GM18870 (cell line): ENCODE results near the gene RAB40C.
A peak's percentile ranks its signal among the peaks of the same experiment; 100 is the strongest.

ENCODE experiments used
- ATAC-seq: cut with Tn5 transposase; IDR thresholded peaks from one replicate; pipeline ENCODE4 v1.9.1; 2021; ENCODE audit warnings: moderate library complexity; ENCODE audit not compliant: unreplicated experiment

Gene RAB40C, protein sequence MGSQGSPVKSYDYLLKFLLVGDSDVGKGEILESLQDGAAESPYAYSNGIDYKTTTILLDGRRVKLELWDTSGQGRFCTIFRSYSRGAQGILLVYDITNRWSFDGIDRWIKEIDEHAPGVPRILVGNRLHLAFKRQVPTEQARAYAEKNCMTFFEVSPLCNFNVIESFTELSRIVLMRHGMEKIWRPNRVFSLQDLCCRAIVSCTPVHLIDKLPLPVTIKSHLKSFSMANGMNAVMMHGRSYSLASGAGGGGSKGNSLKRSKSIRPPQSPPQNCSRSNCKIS

DNA sequence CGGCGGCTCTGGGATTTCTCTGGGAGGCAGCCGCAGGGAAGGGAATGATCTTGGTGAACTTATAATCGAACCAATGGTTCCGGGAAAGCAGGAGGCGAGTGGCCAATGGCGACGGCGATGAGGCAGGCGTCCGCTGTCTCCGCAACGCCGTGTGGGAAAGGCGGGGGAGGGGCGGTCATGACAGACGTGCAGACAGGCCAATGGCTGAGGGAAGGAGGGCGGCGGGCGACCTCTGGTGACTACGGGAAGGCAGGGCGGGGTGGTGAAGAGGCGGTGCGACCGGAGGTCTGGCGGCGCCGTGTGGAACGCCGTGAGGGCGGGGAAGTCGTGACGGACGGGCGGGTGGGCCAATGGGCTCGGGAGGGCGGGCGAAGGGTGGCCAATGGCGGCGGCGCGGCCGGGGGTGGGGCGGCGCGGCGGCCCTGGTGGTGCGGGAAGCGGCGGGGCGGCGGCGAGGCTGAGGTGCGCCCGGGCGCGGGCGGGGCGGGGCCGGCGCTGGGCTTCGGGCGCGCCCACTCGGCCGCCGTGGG, at the start of gene RAB40C:
RAB40C (plus strand) TSS at position 409 of the 530 bp plus-strand sequence. CDS start 226 bp downstream, outside the sequence.
- ATAC-seq = peak; percentile 63

DNA sequence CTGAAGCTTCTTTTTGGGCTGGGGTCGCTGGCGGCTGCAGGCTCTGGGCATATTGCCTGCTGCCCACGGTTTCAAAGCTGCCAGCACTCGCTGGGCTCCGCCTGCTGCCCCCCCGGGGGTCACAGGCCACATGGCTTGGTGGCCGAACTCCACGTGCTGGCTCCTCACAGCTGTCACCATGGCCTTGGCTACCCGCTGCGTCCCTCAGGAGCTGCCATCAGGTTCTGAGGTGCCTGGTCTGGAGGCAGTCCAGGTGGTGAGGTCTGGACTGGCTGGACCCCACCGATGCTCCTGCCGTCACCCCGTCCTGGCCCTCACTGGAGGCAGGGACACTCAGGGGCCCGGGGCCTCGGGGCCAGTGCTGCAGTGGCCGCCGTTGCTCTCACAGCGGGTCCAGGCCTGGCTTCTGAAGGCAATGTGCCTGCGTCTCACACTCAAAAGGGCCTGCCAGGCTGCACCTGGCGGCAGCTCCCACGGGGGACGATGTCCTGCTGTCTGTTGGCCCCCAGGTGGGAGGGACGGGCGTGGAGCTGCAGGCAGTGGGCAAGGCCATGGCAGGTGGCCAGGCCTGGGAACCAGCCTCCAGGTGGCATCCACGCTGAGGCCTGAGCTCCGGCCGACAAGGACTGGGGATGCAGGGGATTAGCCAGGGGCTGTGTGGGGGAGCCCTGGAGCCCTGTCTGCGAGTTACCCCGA, 49.1 kb upstream of the RAB40C start:
- no peak for ATAC-seq

DNA sequence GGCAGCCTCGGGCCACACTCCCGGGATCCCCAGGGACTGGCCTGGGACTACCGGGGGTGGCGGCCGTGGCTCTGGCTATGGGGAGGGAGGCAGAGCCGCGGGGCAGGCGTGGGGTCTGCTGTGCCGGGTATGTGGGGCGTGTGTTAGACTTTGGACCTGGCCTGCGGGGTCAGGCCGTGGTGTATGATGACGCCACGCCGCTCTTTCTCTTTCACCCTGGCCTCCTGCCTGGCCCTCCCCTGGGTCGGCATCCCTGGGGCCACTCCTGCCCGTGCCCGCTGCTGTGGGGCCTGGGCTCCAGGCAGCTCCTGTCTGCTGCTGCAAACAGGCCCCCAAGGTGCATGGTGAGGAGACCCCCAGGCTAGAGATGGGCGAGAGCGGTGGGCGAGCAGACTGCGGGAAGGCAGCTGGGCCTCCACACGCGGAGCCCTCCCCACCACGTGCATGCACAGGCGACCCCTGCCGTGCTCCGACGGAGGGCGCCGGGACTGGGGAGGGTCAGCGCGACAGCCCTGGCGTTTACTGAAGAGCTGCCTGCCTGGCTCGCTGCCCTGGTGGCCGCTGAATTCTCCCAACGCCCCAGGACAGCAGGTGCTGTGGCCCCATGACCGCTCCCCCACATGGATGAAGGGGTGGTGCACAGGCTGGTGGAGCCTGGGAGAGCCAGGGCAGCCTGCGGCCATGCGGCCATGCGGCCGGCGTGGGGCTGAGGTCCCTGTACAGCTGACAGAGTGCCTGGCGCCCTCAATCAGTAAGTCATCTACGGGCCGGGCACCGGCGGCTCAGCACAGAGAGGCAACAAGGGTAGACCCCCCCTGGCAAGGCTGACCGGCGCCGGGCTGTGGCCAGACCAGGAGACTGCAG, 46.3 kb upstream of the RAB40C start:
- no peak for ATAC-seq

DNA sequence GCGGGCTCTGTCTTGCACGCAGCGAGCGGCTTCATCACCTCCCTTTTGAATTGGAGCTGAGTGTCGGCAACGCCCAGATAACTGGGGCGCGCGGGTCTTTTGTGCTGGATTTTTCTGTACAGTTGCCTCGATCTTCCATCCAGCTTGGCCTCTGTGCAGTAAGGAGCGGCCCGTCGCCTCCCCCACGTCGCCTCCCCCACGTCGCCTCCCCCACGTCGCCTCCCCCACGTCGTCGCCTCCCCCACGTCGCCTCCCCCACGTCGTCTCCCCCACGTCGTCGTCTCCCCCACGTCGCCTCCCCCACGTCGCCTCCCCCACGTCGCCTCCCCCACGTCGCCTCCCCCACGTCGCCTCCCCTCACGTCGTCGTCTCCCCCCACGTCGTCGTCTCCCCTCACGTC, 45.3 kb upstream of the RAB40C start:
- no peak for ATAC-seq

DNA sequence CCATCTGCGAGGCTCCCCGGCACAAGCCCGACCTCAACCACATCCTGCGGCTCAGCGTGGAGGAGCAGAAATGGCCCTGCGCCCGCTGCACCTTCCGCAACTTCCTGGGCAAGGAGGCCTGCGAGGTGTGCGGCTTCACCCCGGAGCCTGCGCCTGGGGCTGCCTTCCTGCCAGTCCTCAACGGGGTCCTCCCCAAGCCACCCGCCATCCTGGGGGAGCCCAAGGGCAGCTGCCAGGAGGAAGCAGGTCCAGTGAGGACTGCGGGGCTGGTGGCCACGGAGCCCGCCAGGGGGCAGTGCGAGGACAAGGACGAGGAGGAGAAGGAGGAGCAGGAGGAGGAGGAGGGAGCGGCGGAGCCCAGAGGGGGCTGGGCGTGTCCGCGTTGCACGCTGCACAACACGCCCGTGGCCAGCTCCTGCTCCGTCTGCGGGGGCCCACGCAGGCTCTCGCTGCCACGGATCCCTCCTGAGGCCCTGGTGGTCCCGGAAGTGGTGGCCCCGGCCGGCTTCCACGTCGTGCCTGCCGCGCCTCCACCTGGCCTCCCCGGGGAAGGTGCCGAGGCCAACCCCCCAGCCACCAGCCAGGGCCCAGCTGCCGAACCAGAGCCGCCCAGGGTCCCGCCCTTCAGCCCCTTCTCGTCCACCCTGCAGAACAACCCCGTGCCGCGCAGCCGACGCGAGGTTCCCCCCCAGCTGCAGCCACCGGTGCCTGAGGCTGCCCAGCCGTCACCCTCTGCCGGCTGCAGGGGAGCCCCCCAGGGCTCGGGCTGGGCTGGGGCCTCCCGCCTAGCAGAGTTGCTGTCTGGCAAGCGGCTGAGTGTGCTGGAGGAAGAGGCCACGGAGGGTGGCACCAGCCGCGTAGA, 42.7 kb upstream of the RAB40C start:
- ATAC-seq = no peak

DNA sequence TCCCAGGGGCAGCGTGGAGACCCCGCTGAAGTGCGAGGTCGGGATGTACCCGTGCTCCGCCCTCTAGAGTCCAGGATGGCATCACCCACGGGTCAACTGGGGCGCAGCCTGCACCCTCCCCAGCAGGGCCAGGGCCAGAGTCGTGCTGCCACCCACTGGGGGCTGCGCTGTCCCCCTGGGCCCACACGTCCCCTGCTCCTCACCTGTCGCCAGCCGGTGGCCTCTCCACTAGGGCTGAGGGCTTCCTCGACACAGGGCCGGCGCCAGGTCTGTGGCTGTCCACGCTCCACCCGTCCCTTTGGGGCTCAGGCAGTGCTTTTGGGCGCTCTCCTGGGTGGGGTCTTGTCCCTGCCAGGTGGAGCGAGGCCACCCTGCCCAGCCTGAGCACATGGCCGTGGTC, 41.3 kb upstream of the RAB40C start:
- ATAC-seq = no peak

DNA sequence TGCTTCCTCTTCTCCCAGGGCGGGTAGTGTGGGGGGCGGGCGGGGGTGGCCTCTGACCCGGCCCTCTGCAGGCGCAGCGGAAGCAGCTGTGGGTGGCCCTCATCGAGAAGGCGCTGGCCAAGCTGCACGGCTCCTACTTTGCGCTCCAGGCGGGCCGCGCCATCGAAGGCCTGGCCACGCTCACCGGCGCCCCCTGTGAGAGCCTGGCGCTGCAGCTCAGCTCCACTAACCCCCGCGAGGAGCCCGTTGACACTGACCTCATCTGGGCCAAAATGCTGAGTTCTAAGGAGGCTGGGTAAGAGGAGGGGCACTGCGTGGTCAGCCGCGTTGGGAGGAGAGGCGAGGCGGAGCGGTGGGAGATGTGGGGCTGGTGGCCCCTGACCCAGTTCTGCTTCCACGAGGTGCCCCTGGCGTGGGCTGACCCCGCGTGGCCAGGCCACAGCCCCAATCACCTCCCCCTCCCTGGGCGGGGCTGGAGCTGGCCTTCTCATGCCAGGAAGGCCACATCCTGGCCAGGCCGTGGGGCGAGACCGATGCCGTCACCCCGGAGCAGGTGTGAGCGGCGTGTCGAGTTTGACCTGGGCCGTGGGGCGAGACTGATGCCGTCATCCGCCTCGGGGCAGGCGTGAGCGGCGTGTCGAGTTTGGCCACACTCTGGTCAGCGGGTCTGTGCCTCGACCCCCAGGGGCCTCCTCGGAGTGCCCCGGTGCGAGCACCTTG, 40.2 kb upstream of the RAB40C start:
- no peak for ATAC-seq

DNA sequence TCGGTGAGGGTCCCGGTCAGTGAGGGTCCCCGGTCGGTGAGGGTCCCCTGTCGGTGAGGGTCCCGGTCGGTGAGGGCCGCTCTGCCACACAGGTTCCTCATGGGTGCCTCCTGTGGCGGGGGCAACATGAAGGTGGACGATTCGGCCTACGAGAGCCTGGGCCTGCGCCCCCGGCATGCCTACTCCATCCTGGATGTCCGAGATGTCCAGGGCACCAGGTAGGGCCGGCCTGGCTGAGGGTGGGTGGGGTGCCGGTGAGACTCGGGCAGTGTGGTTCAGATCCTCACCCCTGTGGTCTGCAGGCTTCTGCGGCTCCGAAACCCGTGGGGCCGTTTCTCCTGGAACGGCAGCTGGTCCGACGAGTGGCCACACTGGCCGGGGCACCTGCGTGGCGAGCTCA, 38.7 kb upstream of the RAB40C start:
- no peak for ATAC-seq

DNA sequence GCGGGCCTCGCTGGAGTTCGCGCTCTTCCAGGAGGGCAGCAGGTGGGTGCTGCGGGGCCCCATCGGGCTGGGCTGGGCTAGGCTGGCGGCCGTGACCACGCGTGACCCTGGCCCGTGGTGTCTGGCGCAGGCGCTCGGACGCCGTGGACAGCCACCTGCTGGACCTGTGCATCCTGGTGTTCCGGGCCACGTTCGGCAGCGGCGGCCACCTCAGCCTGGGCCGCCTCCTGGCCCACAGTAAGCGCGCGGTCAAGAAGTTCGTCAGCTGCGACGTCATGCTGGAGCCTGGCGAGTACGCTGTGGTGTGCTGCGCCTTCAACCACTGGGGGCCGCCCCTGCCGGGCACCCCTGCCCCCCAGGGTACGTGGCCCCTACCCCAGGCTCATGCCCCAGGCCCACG, 37.7 kb upstream of the RAB40C start:
- no peak for ATAC-seq

DNA sequence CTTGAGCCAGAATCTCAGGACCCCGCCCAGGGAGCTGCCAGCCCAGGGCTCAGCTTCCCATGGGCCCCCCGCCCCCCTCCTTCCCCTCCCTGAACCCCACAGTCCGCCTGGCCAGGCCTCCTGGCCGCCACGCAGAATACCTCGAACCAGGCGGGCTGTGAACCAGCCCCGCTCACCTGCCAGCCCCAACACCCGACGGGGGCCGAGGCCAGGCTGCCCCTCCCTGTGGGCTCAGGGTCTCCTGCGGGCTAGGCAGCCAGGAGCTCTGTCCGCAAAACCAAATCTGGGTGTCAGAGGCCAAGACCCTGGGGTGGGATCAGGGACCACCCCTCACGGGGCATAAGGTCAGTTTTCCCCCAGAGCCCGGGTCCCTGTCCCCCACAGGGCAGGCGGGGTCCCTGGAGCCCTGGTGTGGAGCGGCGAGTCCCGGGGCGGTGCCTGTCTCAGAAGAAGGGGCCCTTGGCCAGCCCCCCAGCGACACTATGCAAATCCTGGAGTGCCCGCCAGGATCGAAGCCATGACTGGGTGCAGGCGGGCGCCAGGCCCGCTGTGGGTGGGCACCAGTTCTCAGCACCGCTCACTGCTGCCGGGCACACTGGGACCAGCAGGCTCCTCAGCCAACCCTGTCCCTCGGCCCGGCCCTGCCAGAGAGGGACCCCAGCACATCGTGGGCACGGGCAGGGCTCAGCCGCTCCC, 36.1 kb upstream of the RAB40C start:
- ATAC-seq = no peak

DNA sequence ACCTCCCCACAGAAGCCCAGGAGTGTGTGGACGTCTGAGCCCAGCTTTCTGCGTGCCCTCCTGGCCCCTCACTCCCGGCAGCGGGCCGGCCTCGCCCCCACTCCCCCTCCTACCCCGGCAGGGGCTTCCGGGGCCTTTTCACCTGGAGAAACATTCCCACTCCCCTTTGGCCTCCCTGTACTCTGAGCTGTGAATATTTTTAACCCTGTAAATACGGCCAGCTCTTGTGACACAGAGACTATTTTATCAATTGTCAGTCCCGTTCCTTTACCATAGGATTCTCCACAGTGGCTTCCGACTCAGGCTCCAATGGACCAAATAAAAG, 35.6 kb upstream of the RAB40C start:
- no peak for ATAC-seq

DNA sequence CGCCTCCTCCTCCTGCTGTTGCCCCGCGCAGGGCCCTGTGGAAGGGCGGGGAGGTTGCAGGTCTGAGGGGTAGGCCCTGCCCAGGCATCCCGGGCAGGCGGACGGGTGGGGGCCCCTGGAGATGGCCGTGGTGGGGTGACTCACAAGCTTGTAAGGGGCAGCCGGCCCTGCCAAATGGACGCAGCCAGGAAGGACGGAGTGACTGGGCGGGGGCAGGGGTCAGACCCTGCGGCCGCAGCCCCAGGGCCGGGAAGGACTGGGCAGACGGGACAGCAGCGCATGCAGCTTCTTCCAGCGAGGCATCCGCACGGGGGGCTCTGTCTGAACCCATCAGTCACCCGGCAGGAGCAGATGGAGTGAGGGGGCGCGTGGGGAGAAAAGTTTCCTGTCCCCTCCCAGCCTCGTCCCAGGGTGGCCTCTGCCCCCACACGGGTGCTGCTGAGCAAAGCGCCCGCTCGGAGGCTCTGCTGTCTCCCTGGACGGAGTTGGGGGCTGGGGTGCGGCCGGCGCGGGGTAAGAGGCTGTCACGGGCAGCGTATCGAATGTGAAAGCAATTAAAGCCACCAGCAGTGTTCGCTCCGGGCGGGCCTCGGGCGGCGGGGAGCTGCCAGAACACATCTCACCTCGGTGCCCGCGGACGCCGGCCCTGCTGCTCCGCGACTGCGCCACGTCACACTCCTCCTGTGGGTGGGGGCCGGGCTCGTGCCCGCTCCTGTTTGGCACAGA, 35.1 kb upstream of the RAB40C start:
- no peak for ATAC-seq

DNA sequence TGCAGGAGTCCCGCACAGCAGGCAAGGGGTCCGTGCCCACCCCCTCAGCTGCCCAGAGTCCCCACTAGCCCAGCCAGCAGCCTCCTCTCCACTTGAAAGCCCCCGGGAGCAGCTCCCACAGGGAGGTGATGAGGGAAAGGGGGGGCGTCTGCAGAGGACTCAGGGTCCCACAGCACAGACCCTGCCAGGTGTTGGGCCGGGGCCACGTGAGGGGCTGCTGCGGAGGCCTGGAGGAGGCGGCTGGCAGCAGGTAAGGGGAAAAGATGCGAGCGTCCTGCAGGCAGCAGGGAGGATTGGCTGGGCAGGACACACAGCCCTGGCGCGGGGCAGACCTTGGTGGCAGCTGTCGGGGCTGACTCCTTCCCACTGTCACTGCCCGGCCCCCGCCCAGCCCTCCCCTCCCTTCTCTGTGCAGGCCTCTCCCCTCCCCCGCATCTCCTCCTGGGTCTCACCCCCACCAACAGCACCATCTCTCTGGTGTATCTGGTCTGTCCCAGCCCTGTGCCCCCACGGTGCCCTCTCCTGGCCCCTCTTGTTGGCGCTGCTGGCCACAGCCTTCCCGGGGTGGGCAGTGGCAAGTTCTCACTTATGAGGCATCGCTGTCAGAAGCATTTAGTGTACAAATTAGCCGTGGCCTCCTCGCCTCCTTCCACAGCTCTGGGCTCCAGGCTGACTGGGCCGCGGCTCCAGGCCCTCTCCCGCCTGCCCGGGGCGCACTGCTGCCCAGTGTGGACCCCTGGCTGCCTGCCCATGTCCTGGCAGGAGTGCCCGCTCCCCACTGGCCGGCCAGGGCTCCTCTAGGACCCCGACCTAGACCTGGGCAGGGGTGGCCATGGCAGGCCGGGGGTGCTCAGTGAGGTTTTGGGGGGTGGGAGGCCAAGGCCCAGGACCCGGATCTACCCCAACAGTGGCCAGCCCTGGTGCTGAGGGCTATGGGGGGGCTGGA, 34.1 kb upstream of the RAB40C start:
- no peak for ATAC-seq

DNA sequence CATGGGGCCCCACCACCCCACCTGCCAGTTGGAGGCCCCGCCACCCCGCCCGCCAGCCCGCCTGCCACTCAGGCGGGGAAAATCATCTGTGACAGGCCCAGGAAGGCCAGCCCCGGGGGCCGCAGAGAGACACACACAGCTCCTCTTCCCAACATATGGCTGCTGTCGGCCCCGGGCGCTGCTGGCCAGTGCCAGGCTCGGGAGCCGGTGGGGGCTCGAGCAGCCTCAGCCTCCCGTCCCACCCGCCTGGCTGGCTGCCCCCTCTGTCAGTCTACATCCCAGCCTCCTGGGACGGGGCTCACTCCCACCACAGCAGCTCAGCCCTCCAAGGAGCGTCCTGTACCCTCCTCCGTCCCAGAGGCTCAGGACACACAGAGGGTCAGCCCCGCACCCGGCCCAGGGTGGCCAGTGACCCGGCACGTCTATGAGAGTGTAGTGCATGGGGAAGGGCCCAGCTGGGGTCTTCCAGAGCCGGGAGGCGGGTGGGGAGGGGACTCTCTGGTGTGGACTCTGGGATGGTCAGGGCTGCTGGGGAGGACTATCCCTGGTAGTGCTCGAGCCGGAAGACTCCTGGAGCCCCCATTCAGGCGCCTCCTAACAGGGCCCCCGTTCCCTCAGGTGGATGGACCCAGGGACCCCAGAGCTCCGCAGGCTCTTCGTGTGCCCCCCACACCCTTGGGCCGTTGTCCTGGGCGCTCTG, 33.2 kb upstream of the RAB40C start:
- no peak for ATAC-seq

DNA sequence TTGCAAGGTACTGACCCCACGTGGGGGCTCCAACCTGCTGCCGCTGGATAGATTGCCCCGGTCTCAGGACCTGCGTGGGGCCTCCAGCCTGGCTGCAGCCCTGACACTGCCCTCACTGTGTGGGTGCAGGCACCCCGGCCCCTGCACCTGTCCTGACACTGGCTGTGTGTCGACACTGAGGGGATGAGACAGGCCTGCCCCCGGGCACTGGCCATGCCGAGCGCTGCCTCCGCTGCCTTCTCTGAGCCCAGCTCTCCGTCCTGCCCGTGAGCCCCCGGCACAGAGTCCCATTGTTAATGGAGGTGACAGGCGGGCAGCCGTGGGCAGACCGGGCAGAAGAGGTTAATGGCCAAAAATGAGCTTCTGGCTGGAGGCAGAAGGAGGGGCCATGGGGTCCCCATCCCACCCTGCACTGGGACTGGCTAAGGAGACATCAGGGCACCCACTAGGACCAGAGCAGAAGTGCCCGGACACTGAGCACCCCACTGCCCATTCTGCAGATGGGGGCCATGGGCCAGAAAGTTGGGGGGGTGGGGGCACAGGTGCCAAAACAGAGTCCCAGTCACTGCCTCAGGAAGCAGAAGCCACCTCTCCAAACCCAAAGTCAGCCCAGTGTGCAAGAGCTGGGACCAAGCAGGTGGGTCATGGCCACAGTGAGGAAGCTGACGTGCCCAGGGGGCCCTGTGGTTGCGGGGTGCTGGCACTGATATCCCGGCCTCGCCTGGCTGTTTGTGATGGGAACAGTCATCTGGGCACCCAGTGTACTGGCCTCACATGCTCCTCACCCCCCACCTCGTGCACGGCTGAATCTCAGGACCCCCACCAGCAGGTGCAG, 32.2 kb upstream of the RAB40C start:
- no peak for ATAC-seq

DNA sequence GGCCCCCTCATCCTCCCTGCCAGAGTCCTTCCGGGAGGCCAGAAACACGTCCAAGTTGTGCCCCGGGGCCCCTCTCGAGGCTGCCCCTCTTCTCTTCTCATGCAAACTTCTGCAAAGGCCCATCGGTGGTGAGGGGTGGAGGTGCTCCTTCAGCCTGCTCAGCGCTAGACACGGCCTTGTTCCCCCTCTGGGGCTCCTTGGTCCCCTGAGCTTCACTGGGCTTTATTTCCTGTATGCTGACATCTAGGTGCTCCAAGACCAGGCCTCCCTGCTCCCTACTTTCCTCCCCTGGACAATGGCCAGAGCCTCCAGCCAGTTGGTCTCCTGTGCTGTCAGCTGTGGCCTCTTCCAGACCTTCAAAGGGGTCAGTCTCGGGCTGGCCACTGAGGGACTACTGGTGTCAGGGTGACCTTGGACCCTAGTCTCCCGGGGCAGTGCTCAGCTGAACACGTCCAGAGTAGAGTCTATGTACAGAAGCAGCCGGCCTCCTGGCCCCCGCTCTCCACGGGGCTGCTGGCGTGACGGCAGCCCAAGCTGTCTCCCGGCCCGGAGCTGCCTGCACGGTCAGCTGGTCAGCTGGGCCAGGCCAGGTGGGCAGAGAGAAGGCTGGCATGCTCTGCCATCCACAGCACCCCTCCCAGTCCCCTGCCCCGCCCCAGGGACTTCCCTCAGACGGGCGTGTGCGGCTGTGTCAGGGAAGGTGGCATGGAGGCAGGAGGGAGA, 31.4 kb upstream of the RAB40C start:
- no peak for ATAC-seq
